NT2/D1 (cell line): ENCODE results near the gene UAP1.

Experiments
- SUZ12 ChIP-seq: IDR thresholded peaks from 2 replicates; pipeline ENCODE4 v1.6.1; 2011; ENCODE audit not compliant: insufficient read length, insufficient read depth; ENCODE audit errors: extremely low read depth
- YY1 ChIP-seq: IDR thresholded peaks from 2 replicates; pipeline ENCODE4 v1.6.1; 2011; ENCODE audit not compliant: insufficient read length, insufficient read depth
- ZNF274 ChIP-seq: IDR thresholded peaks from 2 replicates; pipeline ENCODE4 v1.6.1; 2011; ENCODE audit warnings: mild to moderate bottlenecking, low read depth, low read length

DNA sequence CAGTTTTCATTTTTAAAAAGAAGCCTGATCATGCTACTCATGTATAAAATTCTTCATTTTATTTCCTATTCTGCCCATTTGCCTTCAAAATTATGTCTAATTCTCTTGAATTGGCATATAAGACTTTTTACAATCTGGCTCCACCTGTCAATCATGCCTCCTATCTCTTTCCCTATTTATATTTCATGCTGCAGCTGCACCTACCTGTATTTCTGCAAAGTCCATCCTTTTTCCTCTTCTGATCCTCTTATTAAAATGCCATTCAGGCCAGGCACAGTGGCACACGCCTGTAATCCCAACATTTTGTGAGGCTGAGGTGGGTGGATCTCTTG lies 30.6 kb upstream of the UAP1 start:
- no peak for TF ChIP-seq ZNF274
- no peak for TF ChIP-seq YY1
- no peak for TF ChIP-seq SUZ12
